Smooth muscle cell (in vitro differentiated cells): Measurements from ENCODE around the gene PCLO. TPM values are rescaled to one million over a fixed set of nuclear protein-coding genes. Genes with fewer than 3 reads are reported as not detected.

Source experiments
- DNase-seq: peaks from one replicate; lab custom pipeline; 2025; ENCODE audit not compliant: unreplicated experiment; lab: John Stamatoyannopoulos, UW
- H2AFZ ChIP-seq: fragments of 200-600 bp; sonication (generic); 2 replicates; pipeline ENCODE4 v1.6.0; 2016; ENCODE audit warnings: antibody characterized with exemption, low read depth, mild to moderate bottlenecking
- H3F3A ChIP-seq: fragments of 200-600 bp; sonication (generic); 2 replicates; pipeline ENCODE4 v1.6.0; 2017; ENCODE audit warnings: antibody characterized with exemption, low read depth
- H3K27ac ChIP-seq: fragments of 200-600 bp; sonication (generic); 2 replicates; pipeline ENCODE4 v1.5.1; 2016; ENCODE audit warnings: low read depth, mild to moderate bottlenecking
- H3K27me3 ChIP-seq: fragments of 200-600 bp; sonication (generic); 2 replicates; pipeline ENCODE4 v1.6.1; 2016; ENCODE audit warnings: low read depth, mild to moderate bottlenecking
- H3K36me3 ChIP-seq: fragments of 200-600 bp; sonication (generic); 2 replicates; pipeline ENCODE4 v1.5.1; 2016; ENCODE audit warnings: low read depth
- H3K4me1 ChIP-seq: fragments of 200-600 bp; sonication (generic); 2 replicates; pipeline ENCODE4 v1.5.1; 2016; ENCODE audit warnings: low read depth
- H3K4me2 ChIP-seq: fragments of 200-600 bp; sonication (generic); 2 replicates; pipeline ENCODE4 v1.6.0; 2016; ENCODE audit warnings: mild to moderate bottlenecking
- H3K4me3 ChIP-seq: fragments of 200-600 bp; sonication (generic); 2 replicates; pipeline ENCODE4 v1.5.1; 2016; ENCODE audit warnings: mild to moderate bottlenecking
- H3K79me2 ChIP-seq: fragments of 200-600 bp; sonication (generic); 2 replicates; pipeline ENCODE4 v1.6.0; 2016; ENCODE audit warnings: low read depth, mild to moderate bottlenecking
- H3K9ac ChIP-seq: fragments of 200-600 bp; sonication (generic); 2 replicates; pipeline ENCODE4 v1.6.0; 2016; ENCODE audit warnings: low read depth
- H3K9me3 ChIP-seq: fragments of 200-600 bp; sonication (generic); replicated peaks from 2 replicates; pipeline ENCODE4 v1.5.1; 2016; ENCODE audit warnings: low read depth
- H4K20me1 ChIP-seq: fragments of 200-600 bp; sonication (generic); 2 replicates; pipeline ENCODE4 v1.6.0; 2016; ENCODE audit warnings: low read depth
- WGBS: methylation state at CpG from one replicate; pipeline ENCODE4 v1.1.7; 2016; ENCODE audit warnings: low lambda C conversion rate; 5-methylcytosine and 5-hydroxymethylcytosine counted together
- polyA plus RNA-seq: library from polyadenylated mRNA; unstranded; fragments of >200 nt; fragmentation: Nextera tagmentation; extraction: Ambion mirVana; gene quantifications from 2 replicates; pipeline ENCODE4 v1.2.1, GENCODE V29; 2016
- total RNA-seq: library from RNA; depleted of rRNA; stranded (reverse); fragments of >200 nt; gene quantifications from 2 replicates; pipeline ENCODE4 v1.2.3, GENCODE V29; 2014
- TF ChIP-seq, protein P1 (sequence below): fragments of 200-600 bp; sonication (generic); IDR thresholded peaks from 2 replicates; pipeline ENCODE4 v1.5.1; 2017; ENCODE audit warnings: borderline replicate concordance, mild to moderate bottlenecking, antibody characterized with exemption; ENCODE audit not compliant: insufficient read depth, poor library complexity, severe bottlenecking

The PCLO gene
- total and polyA plus RNA-seq, 2 experiments from 2014 or later: 0.42 to 1.9 TPM

DNA sequence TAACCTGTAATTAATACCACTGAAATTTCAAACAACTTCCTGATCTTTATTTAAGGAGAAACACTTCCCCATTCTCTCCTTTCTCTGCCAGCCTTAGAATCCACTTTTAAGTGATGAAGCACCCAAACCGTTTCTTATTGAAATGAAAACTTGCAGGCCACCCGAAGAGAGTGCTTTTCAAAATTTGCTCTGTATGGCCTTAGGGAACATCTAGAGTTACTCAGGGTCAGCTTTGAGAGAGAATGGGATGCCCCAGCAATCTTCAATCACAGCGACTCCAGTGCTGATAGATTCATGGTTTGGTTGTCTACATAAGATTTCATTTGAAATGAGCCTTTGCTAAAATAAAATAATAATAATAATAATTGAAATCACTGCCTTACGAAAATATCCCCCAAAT, 323.1 kb downstream of the PCLO start:
- Histone ChIP-seq H3K9ac (no peak overlapping the region), H4K20me1 (no peaks in the 10 kb centered on the region), H3F3A (no peaks in the 10 kb centered on the region), H2AFZ (peak overlapping the region; percentile 81), H3K4me3 (no peak overlapping the region), H3K9me3 (no peaks in the 10 kb centered on the region), H3K27me3 (no peaks in the 10 kb centered on the region), H3K27ac (no peak overlapping the region), H3K4me2 (no peak overlapping the region), H3K79me2 (no peaks in the 10 kb centered on the region), H3K4me1 (peaks cover 14% of the 10 kb centered on the region), H3K36me3 (no peaks in the 10 kb centered on the region)
- no peak for DNase-seq
- TF ChIP-seq, protein P1, sequence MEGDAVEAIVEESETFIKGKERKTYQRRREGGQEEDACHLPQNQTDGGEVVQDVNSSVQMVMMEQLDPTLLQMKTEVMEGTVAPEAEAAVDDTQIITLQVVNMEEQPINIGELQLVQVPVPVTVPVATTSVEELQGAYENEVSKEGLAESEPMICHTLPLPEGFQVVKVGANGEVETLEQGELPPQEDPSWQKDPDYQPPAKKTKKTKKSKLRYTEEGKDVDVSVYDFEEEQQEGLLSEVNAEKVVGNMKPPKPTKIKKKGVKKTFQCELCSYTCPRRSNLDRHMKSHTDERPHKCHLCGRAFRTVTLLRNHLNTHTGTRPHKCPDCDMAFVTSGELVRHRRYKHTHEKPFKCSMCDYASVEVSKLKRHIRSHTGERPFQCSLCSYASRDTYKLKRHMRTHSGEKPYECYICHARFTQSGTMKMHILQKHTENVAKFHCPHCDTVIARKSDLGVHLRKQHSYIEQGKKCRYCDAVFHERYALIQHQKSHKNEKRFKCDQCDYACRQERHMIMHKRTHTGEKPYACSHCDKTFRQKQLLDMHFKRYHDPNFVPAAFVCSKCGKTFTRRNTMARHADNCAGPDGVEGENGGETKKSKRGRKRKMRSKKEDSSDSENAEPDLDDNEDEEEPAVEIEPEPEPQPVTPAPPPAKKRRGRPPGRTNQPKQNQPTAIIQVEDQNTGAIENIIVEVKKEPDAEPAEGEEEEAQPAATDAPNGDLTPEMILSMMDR: no peak
- WGBS: 22% methylated on average over 4 of the region's 4 CpGs

DNA sequence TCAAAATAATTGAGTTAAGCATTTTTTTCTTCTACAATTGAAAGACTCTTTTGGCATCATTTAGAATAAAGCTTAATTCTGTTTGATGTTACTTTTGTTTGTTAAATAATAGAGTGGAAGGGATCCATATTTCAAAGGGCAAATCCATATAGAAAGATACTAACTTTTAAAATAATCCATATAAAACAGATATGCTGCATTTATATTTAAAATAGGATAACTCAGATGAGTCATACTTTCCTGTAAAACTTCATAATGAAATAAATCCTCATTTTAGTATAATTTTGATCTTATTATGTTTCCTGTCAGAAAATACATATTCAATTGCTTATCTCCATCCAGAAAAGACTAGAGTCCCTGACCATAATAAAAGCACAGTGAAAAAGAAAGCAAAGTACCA, 323.6 kb downstream of the PCLO start:
- H3K4me2 ChIP-seq: no peak overlapping the region
- no peak for DNase-seq
- H2AFZ ChIP-seq: peak overlapping the region; percentile 81
- no peaks in the 10 kb centered on the region for H3K27me3 ChIP-seq
- TF ChIP-seq, protein P1: no peak
- H3K9me3 ChIP-seq: no peaks in the 10 kb centered on the region
- H4K20me1 ChIP-seq: no peaks in the 10 kb centered on the region
- no peak overlapping the region for H3K27ac ChIP-seq
- H3K9ac ChIP-seq: no peak overlapping the region
- H3F3A ChIP-seq: no peaks in the 10 kb centered on the region
- H3K4me1 ChIP-seq: peaks cover 14% of the 10 kb centered on the region
- no peak overlapping the region for H3K4me3 ChIP-seq
- H3K79me2 ChIP-seq: no peaks in the 10 kb centered on the region
- no peaks in the 10 kb centered on the region for H3K36me3 ChIP-seq

DNA sequence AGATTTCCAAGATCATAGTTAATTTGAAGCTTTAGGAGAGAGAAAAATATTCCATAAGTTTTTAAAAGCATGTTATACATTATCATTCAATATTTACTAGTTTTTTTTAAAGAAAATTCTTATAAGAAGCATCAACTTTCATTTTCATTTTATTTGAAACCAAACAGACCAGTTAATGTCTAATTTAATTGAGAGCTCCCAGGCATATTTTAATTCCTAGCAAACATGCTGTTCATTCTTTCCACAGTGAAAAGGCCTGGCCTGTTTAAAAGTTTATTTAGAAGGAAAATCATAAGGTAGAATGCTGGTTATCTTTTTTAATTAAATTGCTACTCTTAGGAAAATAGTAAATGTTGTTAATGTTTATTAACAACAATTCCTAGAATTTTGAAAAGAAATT, 324.4 kb downstream of the PCLO start:
- H3K4me1 ChIP-seq: peaks cover 14% of the 10 kb centered on the region
- H3K4me2 ChIP-seq: no peak overlapping the region
- no peaks in the 10 kb centered on the region for H3K79me2 ChIP-seq
- no peak overlapping the region for H3K27ac ChIP-seq
- TF ChIP-seq, protein P1: no peak
- H2AFZ ChIP-seq: peak overlapping the region; percentile 18
- H3K9me3 ChIP-seq: no peaks in the 10 kb centered on the region
- no peaks in the 10 kb centered on the region for H3K36me3 ChIP-seq
- no peak overlapping the region for H3K9ac ChIP-seq
- no peak overlapping the region for H3K4me3 ChIP-seq
- H3K27me3 ChIP-seq: no peaks in the 10 kb centered on the region
- H3F3A ChIP-seq: no peaks in the 10 kb centered on the region
- no peak for DNase-seq
- no peaks in the 10 kb centered on the region for H4K20me1 ChIP-seq

DNA sequence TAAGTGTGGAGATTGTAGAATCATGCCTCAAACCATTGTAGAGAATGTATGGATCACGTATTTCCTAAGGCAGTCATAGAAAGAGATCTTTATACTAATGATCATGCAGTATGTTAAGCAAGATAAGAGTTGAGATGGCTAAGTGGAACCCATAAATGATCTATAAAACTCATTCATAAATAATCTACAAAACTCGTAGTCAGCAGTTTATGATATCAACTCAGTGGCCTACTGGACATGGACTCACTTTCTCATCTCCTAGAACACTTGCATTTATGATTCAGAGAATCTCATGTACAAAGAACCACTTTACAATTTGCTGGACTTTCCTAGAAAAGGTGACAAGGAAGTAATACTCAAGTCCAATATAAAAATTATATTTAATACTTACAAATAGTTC, 339.6 kb downstream of the PCLO start:
- Histone ChIP-seq H3K27ac (no peak overlapping the region), H3K4me2 (no peak overlapping the region), H3K9ac (no peak overlapping the region), H3K79me2 (no peaks in the 10 kb centered on the region), H3F3A (no peaks in the 10 kb centered on the region), H3K4me3 (no peak overlapping the region), H3K27me3 (no peaks in the 10 kb centered on the region), H4K20me1 (no peaks in the 10 kb centered on the region), H3K36me3 (no peaks in the 10 kb centered on the region), H2AFZ (no peak overlapping the region), H3K4me1 (peaks cover 5% of the 10 kb centered on the region), H3K9me3 (no peaks in the 10 kb centered on the region)
- no peak for DNase-seq
- 94% methylated on average over 2 of the region's 2 CpGs for WGBS
- TF ChIP-seq, protein P1: no peak
